ENCODE results near the gene JADE2.
A peak's percentile ranks its signal among the peaks of the same experiment; 100 is the strongest.

DNA sequence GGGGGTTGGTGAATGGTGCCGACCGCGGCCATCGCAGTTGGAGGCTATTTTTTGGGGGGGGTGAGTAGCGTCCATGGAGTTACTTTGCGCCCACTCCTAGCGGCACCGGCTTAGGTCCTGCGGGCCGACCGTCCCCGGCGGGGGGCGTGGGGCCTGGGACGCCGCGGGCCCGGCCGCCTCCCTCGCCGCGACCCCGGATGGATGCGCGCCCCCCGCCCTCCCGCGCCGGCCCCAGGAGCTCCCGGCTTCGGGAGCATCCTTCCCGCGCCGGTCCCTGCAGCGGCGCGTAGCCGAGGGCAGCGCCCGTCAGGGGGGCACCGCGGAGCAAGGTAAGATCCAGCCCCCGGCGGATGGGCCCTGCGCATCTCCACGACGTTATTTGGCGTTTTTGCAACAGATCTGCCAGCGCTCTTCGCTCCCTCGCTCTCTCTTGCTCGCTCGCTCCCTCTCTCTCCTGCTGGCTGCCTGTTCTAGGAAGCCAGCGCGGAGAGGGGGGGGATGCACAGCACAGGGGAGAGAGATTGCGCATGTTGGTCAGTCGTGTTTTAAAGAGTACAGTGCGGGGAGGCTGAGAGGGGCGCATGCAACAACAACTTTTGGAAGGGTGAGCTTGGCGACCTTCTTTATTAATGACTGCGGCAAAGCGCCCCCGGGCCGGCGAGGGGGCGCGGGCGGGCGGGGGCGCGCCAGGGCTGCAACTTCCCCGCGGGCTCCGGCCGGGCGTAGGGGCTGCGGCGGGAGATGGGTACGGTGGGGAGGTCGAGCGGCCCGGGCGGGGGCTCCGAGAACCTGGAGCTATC lies 413 bp downstream of the JADE2 start:
- TF ChIP-seq POLR2A (IDR thresholded peaks at IDR 0.05) (peak in 1 of 2 donors; percentile 44), EP300 (IDR thresholded peaks at IDR 0.05) (no peak)

Measured in sigmoid colon (tissue), 4 donors.